HG03521 (cell line): ENCODE measurements around the gene ARVCF.
A peak's percentile ranks its signal among the peaks of the same experiment; 100 is the strongest.

Experiments used
- ATAC-seq: cut with Tn5 transposase; IDR thresholded peaks from one replicate; pipeline ENCODE4 v1.9.1; 2021; ENCODE audit warnings: mild to moderate bottlenecking, moderate library complexity; ENCODE audit not compliant: unreplicated experiment

The ARVCF gene

GRCh38 chr22:20016734-20017621, at the start of gene ARVCF:
Gene ARVCF (minus strand): TSS chr22:20016823. CDS start chr22:19990794, 26,029 bp downstream.
- ATAC-seq: peak; percentile 51

- ATAC-seq: no peak
These were observed 49.4 kb upstream of the ARVCF start for GRCh38 chr22:20065896-20066616.

- ATAC-seq: no peak
These were observed 48.1 kb upstream of the ARVCF start for GRCh38 chr22:20064545-20065262.

- ATAC-seq: no peak
These were observed 47.5 kb upstream of the ARVCF start for GRCh38 chr22:20064140-20064480.

GRCh38 chr22:20063271-20064139, 46.9 kb upstream of the ARVCF start:
- ATAC-seq: no peak

- ATAC-seq: no peak
These were observed 46.1 kb upstream of the ARVCF start for GRCh38 chr22:20062766-20063083.

GRCh38 chr22:20062043-20062765, 45.6 kb upstream of the ARVCF start:
- ATAC-seq: no peak

- no peak for ATAC-seq
These were observed 44.8 kb upstream of the ARVCF start for GRCh38 chr22:20061481-20061861.

GRCh38 chr22:20060700-20061480, 44.3 kb upstream of the ARVCF start:
- no peak for ATAC-seq

GRCh38 chr22:20058989-20059770, 42.6 kb upstream of the ARVCF start:
- no peak for ATAC-seq

- no peak for ATAC-seq
These were observed 41.1 kb upstream of the ARVCF start for GRCh38 chr22:20057596-20058268.

GRCh38 chr22:20056696-20057386, 40.2 kb upstream of the ARVCF start:
- ATAC-seq: no peak

GRCh38 chr22:20056161-20056560, 39.5 kb upstream of the ARVCF start:
- ATAC-seq: no peak

- no peak for ATAC-seq
These were observed 39.0 kb upstream of the ARVCF start for GRCh38 chr22:20055654-20056053.

- no peak for ATAC-seq
These were observed 38.5 kb upstream of the ARVCF start for GRCh38 chr22:20055144-20055543.

GRCh38 chr22:20054485-20054884, 37.9 kb upstream of the ARVCF start:
- ATAC-seq: no peak

GRCh38 chr22:20054034-20054427, 37.4 kb upstream of the ARVCF start:
- ATAC-seq: no peak
